C4-2B (cell line): ENCODE measurements around the gene FHIT.

Experiments used
- CTCF ChIP-seq: fragments of 450-650 bp; conservative IDR thresholded peaks from 2 replicates; pipeline ENCODE4 v1.5.1; 2017; ENCODE audit warnings: mild to moderate bottlenecking
- ZFX ChIP-seq: fragments of 450-650 bp; IDR thresholded peaks from 2 replicates; pipeline ENCODE4 v1.6.1; 2017

- no peak for TF ChIP-seq CTCF
- TF ChIP-seq ZFX = no peak
Observed at GRCh38 chr3:60660026-60660425, 591.2 kb downstream of the FHIT start.
